Endothelial cell (in vitro differentiated cells): ENCODE measurements around the gene RBP5. TPM values are rescaled to one million over a fixed set of nuclear protein-coding genes. Genes with fewer than 3 reads are reported as not detected.

Source experiments
- DNase-seq: peaks from one replicate; pipeline ENCODE4 v3.0.0; 2021; ENCODE audit warnings: low spot score
- H3K27ac Mint-ChIP-seq: one replicate; pipeline ENCODE4 v1.8.0; 2021; ENCODE audit warnings: mixed read lengths, inconsistent platforms; ENCODE audit not compliant: unreplicated experiment
- H3K27me3 Mint-ChIP-seq: one replicate; pipeline ENCODE4 v1.8.0; 2021; ENCODE audit warnings: mild to moderate bottlenecking, moderate library complexity, mixed read lengths, inconsistent platforms; ENCODE audit not compliant: unreplicated experiment
- H3K36me3 Mint-ChIP-seq: one replicate; pipeline ENCODE4 v1.8.0; 2021; ENCODE audit warnings: mild to moderate bottlenecking, low read depth, mixed read lengths, inconsistent platforms; ENCODE audit not compliant: unreplicated experiment
- H3K4me1 Mint-ChIP-seq: one replicate; pipeline ENCODE4 v1.8.0; 2021; ENCODE audit warnings: mild to moderate bottlenecking, mixed read lengths, inconsistent platforms; ENCODE audit not compliant: unreplicated experiment
- H3K4me3 Mint-ChIP-seq: one replicate; pipeline ENCODE4 v1.8.0; 2021; ENCODE audit warnings: mild to moderate bottlenecking, mixed read lengths, inconsistent platforms; ENCODE audit not compliant: unreplicated experiment
- H3K9me3 Mint-ChIP-seq: one replicate; pipeline ENCODE4 v1.8.0; 2021; ENCODE audit warnings: mixed read lengths, inconsistent platforms; ENCODE audit not compliant: unreplicated experiment
- CTCF ChIP-seq: fragments of 200-600 bp; sonication (generic); IDR thresholded peaks from one replicate; pipeline ENCODE4 v1.5.0; 2021; ENCODE audit warnings: antibody characterized with exemption; ENCODE audit not compliant: unreplicated experiment
- total RNA-seq: library from RNA; stranded (reverse); fragmentation: NEBNext Ultra II Directional; extraction: Animal tissue kit (Norgen Biotek cat#: 25700); gene quantifications from one replicate; pipeline ENCODE4 v1.2.1, GENCODE V29; 2021; ENCODE audit not compliant: unreplicated experiment

RBP5 gene
- total RNA-seq, 1 donor from 2014 or later, result 1.0 TPM

GRCh38 chr12:7169951-7170350 is 41.3 kb upstream of the RBP5 start:
- H3K27ac Mint-ChIP-seq, result no peak overlapping the region
- H3K4me1 Mint-ChIP-seq, result no peaks in the 10 kb centered on the region
- peaks cover 4% of the 10 kb centered on the region for H3K27me3 Mint-ChIP-seq
- no peak for DNase-seq
- H3K9me3 Mint-ChIP-seq, result peaks cover 5% of the 10 kb centered on the region
- TF ChIP-seq CTCF, result no peak
- no peak overlapping the region for H3K4me3 Mint-ChIP-seq
- H3K36me3 Mint-ChIP-seq, result peaks cover 22% of the 10 kb centered on the region

GRCh38 chr12:7162691-7163114 is 34.0 kb upstream of the RBP5 start:
- DNase-seq, result peak; percentile 25
- Mint-ChIP-seq H3K27ac (no peak overlapping the region), H3K4me1 (peaks cover 12% of the 10 kb centered on the region), H3K36me3 (peaks cover 20% of the 10 kb centered on the region), H3K4me3 (peak overlapping the region; percentile 38), H3K9me3 (peaks cover 5% of the 10 kb centered on the region), H3K27me3 (peaks cover 13% of the 10 kb centered on the region)
- peak; percentile 16 for TF ChIP-seq CTCF

- Mint-ChIP-seq H3K27me3 (peaks cover 18% of the 10 kb centered on the region), H3K36me3 (peaks cover 28% of the 10 kb centered on the region), H3K4me3 (no peak overlapping the region), H3K9me3 (peaks cover 4% of the 10 kb centered on the region), H3K27ac (peak overlapping the region; percentile 11), H3K4me1 (peaks cover 19% of the 10 kb centered on the region)
- no peak for TF ChIP-seq CTCF
- DNase-seq, result no peak
Measured at GRCh38 chr12:7161811-7162210, 33.1 kb upstream of the RBP5 start.

GRCh38 chr12:7161327-7161726 is 32.6 kb upstream of the RBP5 start:
- TF ChIP-seq CTCF, result no peak
- DNase-seq, result no peak
- peaks cover 18% of the 10 kb centered on the region for H3K27me3 Mint-ChIP-seq
- H3K36me3 Mint-ChIP-seq, result peaks cover 30% of the 10 kb centered on the region
- H3K9me3 Mint-ChIP-seq, result no peaks in the 10 kb centered on the region
- peaks cover 19% of the 10 kb centered on the region for H3K4me1 Mint-ChIP-seq
- H3K4me3 Mint-ChIP-seq, result no peak overlapping the region
- no peak overlapping the region for H3K27ac Mint-ChIP-seq

- Mint-ChIP-seq H3K9me3 (no peaks in the 10 kb centered on the region), H3K27me3 (peaks cover 18% of the 10 kb centered on the region), H3K27ac (no peak overlapping the region), H3K4me1 (peaks cover 21% of the 10 kb centered on the region), H3K4me3 (no peak overlapping the region), H3K36me3 (peaks cover 33% of the 10 kb centered on the region)
- DNase-seq, result no peak
- TF ChIP-seq CTCF, result no peak
Measured at GRCh38 chr12:7160183-7160582, 31.5 kb upstream of the RBP5 start.
